ENCODE data around the gene THSD1.
"Not testable (repeated sequence)": the region's sequence is repeated elsewhere in the genome, so short reads cannot be mapped to it uniquely, and the experiment has no call there.

Gene THSD1

GRCh38 chr13:52353193-52353592 lies 52.8 kb downstream of the THSD1 start:
- no peak for DNase-seq

DNA sequence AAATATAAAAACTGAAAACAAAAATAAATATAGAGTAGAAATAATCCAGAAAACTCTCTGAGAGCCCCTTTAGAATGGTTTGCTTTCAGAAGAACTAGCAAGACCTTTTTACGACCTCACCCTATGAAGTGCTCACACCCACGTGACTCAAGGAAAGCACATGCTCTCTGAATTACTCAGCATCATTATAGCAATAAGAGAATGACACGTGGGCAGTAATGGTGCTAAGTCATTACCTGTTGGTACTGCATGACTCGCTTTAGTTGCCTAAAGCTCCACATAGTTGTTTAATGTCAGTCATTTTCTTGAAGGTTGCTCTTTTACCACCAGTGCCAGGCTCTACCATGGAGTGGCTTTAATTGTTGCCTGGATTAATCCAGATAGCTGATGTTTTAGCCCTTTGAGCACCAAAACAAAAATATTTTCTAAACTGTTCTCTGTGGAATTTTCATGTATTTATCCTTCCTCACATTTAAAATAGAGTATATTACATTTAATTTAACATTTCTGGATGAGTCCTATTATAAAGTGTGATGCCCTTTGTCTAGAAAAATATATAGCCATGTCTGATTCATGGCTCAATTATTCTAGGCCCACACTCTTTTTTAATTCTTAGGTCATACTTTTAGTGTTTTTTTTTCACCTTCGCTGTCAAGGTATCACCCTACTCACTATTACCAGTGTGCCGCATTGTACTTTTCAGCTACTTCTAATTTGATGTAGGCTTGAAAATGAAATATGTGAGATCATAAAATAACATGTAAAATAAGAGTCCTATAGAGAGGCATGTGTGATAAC lies 56.8 kb downstream of the THSD1 start:
- DNase-seq = no peak

DNA sequence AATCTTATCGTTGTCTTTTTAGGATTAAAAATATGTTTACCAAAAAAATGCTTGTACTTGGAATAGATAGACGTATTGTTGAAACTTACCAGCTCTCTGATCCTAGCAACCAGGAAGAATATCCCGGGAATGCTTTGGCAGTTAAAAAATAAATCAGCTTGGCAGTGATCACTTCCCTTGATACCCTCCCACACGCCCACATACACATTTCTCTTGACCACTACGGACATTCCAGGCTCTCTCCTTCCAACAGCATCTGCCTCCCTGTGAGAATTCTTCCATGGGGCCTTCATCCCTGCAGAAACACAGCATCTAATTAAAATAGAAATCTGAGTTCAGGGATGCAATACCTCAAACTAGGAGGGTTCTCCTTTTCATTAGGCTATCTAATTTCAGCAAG lies 57.9 kb downstream of the THSD1 start:
- no peak for DNase-seq

GRCh38 chr13:52345631-52346251 lies 60.2 kb downstream of the THSD1 start:
- no peak for DNase-seq

- no peak for DNase-seq
Observed at GRCh38 chr13:52345048-52345447, 60.9 kb downstream of the THSD1 start.

GRCh38 chr13:52344108-52344507 lies 61.9 kb downstream of the THSD1 start:
- DNase-seq = no peak

DNA sequence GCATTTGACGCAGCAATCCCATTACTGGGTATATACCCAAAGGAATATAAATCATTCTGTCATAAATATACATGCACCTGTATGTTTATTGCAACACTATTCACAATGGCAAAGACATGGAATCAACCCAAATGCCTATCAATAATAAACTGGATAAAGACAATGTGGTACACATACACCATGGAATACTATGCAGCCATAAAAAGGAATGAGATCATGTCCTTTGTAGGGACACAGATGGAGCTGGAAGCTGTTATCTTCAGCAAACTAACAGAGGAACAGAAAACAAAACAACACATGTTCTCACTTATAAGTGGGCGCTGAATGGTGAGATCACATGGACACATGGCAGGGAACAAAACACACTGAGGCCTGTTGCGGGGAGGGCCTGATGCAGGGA lies 63.8 kb downstream of the THSD1 start:
- not testable (repeated sequence) for DNase-seq

GRCh38 chr13:52337828-52338455 lies 68.0 kb downstream of the THSD1 start:
- DNase-seq = not testable (repeated sequence)

GRCh38 chr13:52334107-52334506 lies 71.9 kb downstream of the THSD1 start:
- not testable (repeated sequence) for DNase-seq

DNA sequence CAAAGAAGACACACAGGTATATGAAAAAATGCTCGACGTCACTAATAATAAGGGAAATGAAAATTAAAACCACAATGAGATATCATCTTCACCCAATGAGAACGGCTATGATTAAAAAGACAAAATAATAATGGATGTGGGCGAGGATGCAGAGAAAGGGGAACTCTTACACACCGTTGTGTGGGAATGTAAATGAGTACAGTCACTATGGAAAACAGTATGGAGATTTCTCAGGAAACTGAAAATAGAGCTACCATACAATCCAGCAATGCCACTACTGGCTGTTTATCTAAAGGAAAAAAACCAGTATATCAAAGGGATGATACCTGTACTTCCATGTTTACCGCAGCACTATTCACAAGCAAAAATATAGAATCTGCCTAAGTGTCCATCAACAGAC lies 74.1 kb downstream of the THSD1 start:
- not testable (repeated sequence) for DNase-seq

Data from NCI-H510A (cell line).